Measurements from ENCODE around the gene ATG16L2. TPM values are rescaled to one million over a fixed set of nuclear protein-coding genes. Genes with fewer than 3 reads are reported as not detected.

The ATG16L2 gene
- total RNA-seq, 2 donors from 2014 or later = 43.5 to 51.3 TPM

GRCh38 chr11:72836111-72836510 lies 21.9 kb downstream of the ATG16L2 start:
- Histone ChIP-seq H3K9me3 (no peaks in the 10 kb centered on the region), H3K27ac (peak overlapping the region; percentile 14), H3K4me1 (peaks cover 4% of the 10 kb centered on the region), H3K4me3 (no peak overlapping the region), H3K9ac (ENCODE audit: low read depth in 2 of 2, low read length in 2 of 2) (no peak overlapping the region), H3K36me3 (no peaks in the 10 kb centered on the region), H3K27me3 (no peaks in the 10 kb centered on the region)
- intact Hi-C loops (cut with DNase I) = loop anchor here (5.0 kb wide), 1 partner anchor 406 kb away; no protein-coding TSS in a partner anchor
- no peak for DNase-seq
- no peak for TF ChIP-seq CTCF (IDR thresholded peaks at IDR 0.05)

GRCh38 chr11:72838691-72839305 lies 24.6 kb downstream of the ATG16L2 start:
- no peak overlapping the region for H3K4me3 ChIP-seq
- no peaks in the 10 kb centered on the region for H3K36me3 ChIP-seq
- no peaks in the 10 kb centered on the region for H3K27me3 ChIP-seq
- DNase-seq = no peak
- intact Hi-C loops (cut with DNase I) = loop anchor here (5.0 kb wide), 1 partner anchor 404 kb away; no protein-coding TSS in a partner anchor
- no peaks in the 10 kb centered on the region for H3K4me1 ChIP-seq
- no peak overlapping the region for H3K9ac ChIP-seq (ENCODE audit: low read depth in 2 of 2, low read length in 2 of 2)
- H3K27ac ChIP-seq = no peak overlapping the region
- TF ChIP-seq CTCF (IDR thresholded peaks at IDR 0.05) = no peak
- H3K9me3 ChIP-seq = no peaks in the 10 kb centered on the region

GRCh38 chr11:72840780-72841179 lies 26.6 kb downstream of the ATG16L2 start:
- no peak for DNase-seq
- no peak overlapping the region for H3K27ac ChIP-seq
- no peaks in the 10 kb centered on the region for H3K4me1 ChIP-seq
- intact Hi-C loops (cut with DNase I) = no loop called here
- TF ChIP-seq CTCF (IDR thresholded peaks at IDR 0.05) = no peak
- H3K9me3 ChIP-seq = no peaks in the 10 kb centered on the region
- no peaks in the 10 kb centered on the region for H3K36me3 ChIP-seq
- H3K27me3 ChIP-seq = no peaks in the 10 kb centered on the region
- H3K4me3 ChIP-seq = no peak overlapping the region
- no peak overlapping the region for H3K9ac ChIP-seq (ENCODE audit: low read depth in 2 of 2, low read length in 2 of 2)

GRCh38 chr11:72841397-72841796 lies 27.2 kb downstream of the ATG16L2 start:
- H3K4me3 ChIP-seq = no peak overlapping the region
- H3K36me3 ChIP-seq = no peaks in the 10 kb centered on the region
- intact Hi-C loops (cut with DNase I) = no loop called here
- H3K4me1 ChIP-seq = no peaks in the 10 kb centered on the region
- H3K9ac ChIP-seq (ENCODE audit: low read depth in 2 of 2, low read length in 2 of 2) = no peak overlapping the region
- DNase-seq = no peak
- no peaks in the 10 kb centered on the region for H3K9me3 ChIP-seq
- H3K27me3 ChIP-seq = no peaks in the 10 kb centered on the region
- H3K27ac ChIP-seq = no peak overlapping the region
- no peak for TF ChIP-seq CTCF (IDR thresholded peaks at IDR 0.05)

- no peaks in the 10 kb centered on the region for H3K36me3 ChIP-seq
- no peaks in the 10 kb centered on the region for H3K4me1 ChIP-seq
- TF ChIP-seq CTCF (IDR thresholded peaks at IDR 0.05) = no peak
- DNase-seq = no peak
- H3K27me3 ChIP-seq = no peaks in the 10 kb centered on the region
- H3K27ac ChIP-seq = no peak overlapping the region
- no peaks in the 10 kb centered on the region for H3K9me3 ChIP-seq
- no peak overlapping the region for H3K4me3 ChIP-seq
- intact Hi-C loops (cut with DNase I) = no loop called here
- H3K9ac ChIP-seq (ENCODE audit: low read depth in 2 of 2, low read length in 2 of 2) = no peak overlapping the region
Observed at GRCh38 chr11:72842126-72842525, 27.9 kb downstream of the ATG16L2 start.

Data from colonic mucosa (tissue), 4 donors.